Hepatocyte (in vitro differentiated cells): ENCODE data around the gene CD37. TPM values are rescaled to one million over a fixed set of nuclear protein-coding genes. Genes with fewer than 3 reads are reported as not detected.
"Not testable (repeated sequence)": the region's sequence is repeated elsewhere in the genome, so short reads cannot be mapped to it uniquely, and the experiment has no call there.

ENCODE experiments used
- DNase-seq: peaks from one replicate; pipeline ENCODE4 v3.0.0-alpha.2; 2016; ENCODE audit warnings: low spot score
- H2AFZ ChIP-seq: fragments of 200-600 bp; sonication (generic); 2 replicates; pipeline ENCODE4 v1.6.0; 2016; ENCODE audit warnings: antibody characterized with exemption, mild to moderate bottlenecking
- H3K27ac ChIP-seq: fragments of 200-600 bp; sonication (generic); 2 replicates; pipeline ENCODE4 v1.5.1; 2016; ENCODE audit warnings: mild to moderate bottlenecking
- H3K27me3 ChIP-seq: fragments of 200-600 bp; sonication (generic); 2 replicates; pipeline ENCODE4 v1.6.1; 2016
- H3K36me3 ChIP-seq: fragments of 200-600 bp; sonication (generic); replicated peaks from 2 replicates; pipeline ENCODE4 v1.5.1; 2016; ENCODE audit warnings: low read depth; ENCODE audit not compliant: insufficient read depth
- H3K4me1 ChIP-seq: fragments of 200-600 bp; sonication (generic); 2 replicates; pipeline ENCODE4 v1.5.1; 2016; ENCODE audit warnings: mild to moderate bottlenecking, moderate library complexity; ENCODE audit not compliant: insufficient read depth
- H3K4me2 ChIP-seq: fragments of 200-600 bp; sonication (generic); 2 replicates; pipeline ENCODE4 v1.6.0; 2016
- H3K4me3 ChIP-seq: fragments of 200-600 bp; sonication (generic); 2 replicates; pipeline ENCODE4 v1.5.1; 2016; ENCODE audit warnings: mild to moderate bottlenecking
- H3K79me2 ChIP-seq: fragments of 200-600 bp; sonication (generic); 2 replicates; pipeline ENCODE4 v1.6.0; 2017; ENCODE audit warnings: mild to moderate bottlenecking
- H3K9me2 ChIP-seq: fragments of 200-600 bp; sonication (generic); replicated peaks from 2 replicates; pipeline ENCODE4 v1.6.0; 2017; ENCODE audit warnings: mild to moderate bottlenecking; ENCODE audit not compliant: insufficient read depth
- H3K9me3 ChIP-seq: fragments of 200-600 bp; sonication (generic); 2 replicates; pipeline ENCODE4 v1.5.1; 2016; ENCODE audit warnings: low read depth, mild to moderate bottlenecking
- H4K20me1 ChIP-seq: fragments of 200-600 bp; sonication (generic); 2 replicates; pipeline ENCODE4 v1.6.0; 2016; ENCODE audit warnings: mild to moderate bottlenecking; ENCODE audit not compliant: insufficient read depth, poor library complexity, severe bottlenecking
- EZH2 ChIP-seq: fragments of 200-600 bp; sonication (generic); IDR thresholded peaks from 2 replicates; pipeline ENCODE4 v1.6.1; 2016; ENCODE audit warnings: antibody characterized with exemption, mild to moderate bottlenecking, borderline replicate concordance
- EZH2phosphoT487 ChIP-seq: fragments of 200-600 bp; sonication (generic); IDR thresholded peaks from one replicate; pipeline ENCODE4 v1.6.1; 2018; ENCODE audit warnings: antibody characterized with exemption, mild to moderate bottlenecking, low read depth, moderate library complexity; ENCODE audit not compliant: unreplicated experiment, severe bottlenecking
- WGBS: methylation state at CpG from one replicate; pipeline ENCODE4 v1.1.6; 2016; ENCODE audit warnings: low lambda C conversion rate; ENCODE audit errors: missing lambda C conversion rate; 5-methylcytosine and 5-hydroxymethylcytosine counted together
- polyA plus RNA-seq: library from polyadenylated mRNA; unstranded; fragments of >200 nt; fragmentation: Nextera tagmentation; extraction: Ambion mirVana; gene quantifications from 2 replicates; pipeline ENCODE4 v1.2.1, GENCODE V29; 2016
- total RNA-seq: library from RNA; depleted of rRNA; stranded (reverse); fragments of >200 nt; gene quantifications from 2 replicates; pipeline ENCODE4 v1.2.3, GENCODE V29; 2014
- TF ChIP-seq, protein P1 (sequence below): fragments of 200-600 bp; sonication (generic); IDR thresholded peaks from 2 replicates; pipeline ENCODE4 v1.5.1; 2016; ENCODE audit warnings: antibody characterized with exemption, mild to moderate bottlenecking; ENCODE audit not compliant: poor library complexity

The CD37 gene
- total and polyA plus RNA-seq, 2 experiments from 2014 or later = 0.27 to 12.4 TPM

DNA sequence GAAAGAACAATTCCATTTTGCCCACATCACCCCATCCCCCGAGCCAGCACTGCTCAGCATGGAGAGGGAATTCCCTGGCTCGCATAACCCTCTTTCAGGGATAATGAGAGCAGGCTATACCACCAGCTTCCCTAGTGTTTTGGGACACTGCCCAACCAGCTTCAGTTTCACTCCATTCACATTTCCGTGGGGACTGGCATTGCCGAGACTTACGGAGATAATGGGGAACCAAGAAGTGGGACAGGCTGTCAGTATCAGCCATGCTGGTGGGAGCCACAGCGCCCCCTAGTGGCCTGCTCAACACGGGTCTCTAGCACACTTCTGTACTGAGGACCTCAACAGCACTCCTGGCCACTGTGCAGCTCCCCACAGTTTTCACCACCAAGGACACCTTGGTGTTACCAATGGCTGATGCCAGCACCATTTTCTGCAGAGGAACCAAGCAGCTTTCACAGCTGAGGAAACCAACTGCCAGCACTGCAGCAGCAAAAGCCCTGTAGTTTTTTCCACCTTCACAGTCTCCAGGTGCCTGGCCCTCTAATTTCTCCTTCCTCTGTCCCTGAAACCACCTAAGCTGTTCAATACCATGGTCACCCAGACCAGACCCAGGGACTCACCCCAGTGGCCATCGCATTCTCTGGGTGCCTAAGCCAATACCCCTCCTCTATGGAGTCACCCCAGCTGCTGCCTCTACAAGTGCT lies 33.9 kb upstream of the CD37 start:
- DNase-seq = peak; percentile 71
- no peak for TF ChIP-seq EZH2
- TF ChIP-seq, protein P1, sequence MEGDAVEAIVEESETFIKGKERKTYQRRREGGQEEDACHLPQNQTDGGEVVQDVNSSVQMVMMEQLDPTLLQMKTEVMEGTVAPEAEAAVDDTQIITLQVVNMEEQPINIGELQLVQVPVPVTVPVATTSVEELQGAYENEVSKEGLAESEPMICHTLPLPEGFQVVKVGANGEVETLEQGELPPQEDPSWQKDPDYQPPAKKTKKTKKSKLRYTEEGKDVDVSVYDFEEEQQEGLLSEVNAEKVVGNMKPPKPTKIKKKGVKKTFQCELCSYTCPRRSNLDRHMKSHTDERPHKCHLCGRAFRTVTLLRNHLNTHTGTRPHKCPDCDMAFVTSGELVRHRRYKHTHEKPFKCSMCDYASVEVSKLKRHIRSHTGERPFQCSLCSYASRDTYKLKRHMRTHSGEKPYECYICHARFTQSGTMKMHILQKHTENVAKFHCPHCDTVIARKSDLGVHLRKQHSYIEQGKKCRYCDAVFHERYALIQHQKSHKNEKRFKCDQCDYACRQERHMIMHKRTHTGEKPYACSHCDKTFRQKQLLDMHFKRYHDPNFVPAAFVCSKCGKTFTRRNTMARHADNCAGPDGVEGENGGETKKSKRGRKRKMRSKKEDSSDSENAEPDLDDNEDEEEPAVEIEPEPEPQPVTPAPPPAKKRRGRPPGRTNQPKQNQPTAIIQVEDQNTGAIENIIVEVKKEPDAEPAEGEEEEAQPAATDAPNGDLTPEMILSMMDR = peak; percentile 59
- 42% methylated on average over 8 of the region's 8 CpGs for WGBS
- H3K4me2 ChIP-seq = no peak overlapping the region
- no peaks in the 10 kb centered on the region for H3K36me3 ChIP-seq
- H2AFZ ChIP-seq = no peak overlapping the region
- H3K9me3 ChIP-seq = no peaks in the 10 kb centered on the region
- no peaks in the 10 kb centered on the region for H3K79me2 ChIP-seq
- no peak overlapping the region for H3K4me3 ChIP-seq
- no peak overlapping the region for H3K27ac ChIP-seq
- no peaks in the 10 kb centered on the region for H3K9me2 ChIP-seq
- H3K4me1 ChIP-seq = no peaks in the 10 kb centered on the region
- H4K20me1 ChIP-seq = no peaks in the 10 kb centered on the region
- no peaks in the 10 kb centered on the region for H3K27me3 ChIP-seq

DNA sequence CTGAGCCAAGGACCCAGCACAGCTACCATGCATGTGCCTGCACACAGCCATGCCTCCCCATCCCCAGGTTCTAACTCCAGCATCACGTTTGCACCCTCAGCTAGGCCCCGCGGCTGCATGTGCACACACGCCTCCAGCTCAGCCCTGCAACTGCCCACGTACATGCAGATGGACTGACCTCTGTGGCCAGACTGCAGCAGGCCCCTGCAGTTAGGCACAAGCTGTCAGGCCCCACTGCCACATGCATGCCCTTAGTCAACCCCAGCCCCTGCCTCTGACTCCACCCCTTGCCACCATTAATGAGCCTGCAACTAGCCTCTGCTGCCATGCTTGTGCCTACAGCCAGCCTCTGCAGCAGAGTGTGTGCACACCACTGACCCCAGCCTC lies 33.3 kb upstream of the CD37 start:
- H3K79me2 ChIP-seq = no peaks in the 10 kb centered on the region
- no peaks in the 10 kb centered on the region for H3K9me2 ChIP-seq
- no peaks in the 10 kb centered on the region for H3K36me3 ChIP-seq
- no peaks in the 10 kb centered on the region for H3K9me3 ChIP-seq
- H3K27ac ChIP-seq = no peak overlapping the region
- TF ChIP-seq EZH2phosphoT487 = no peak
- TF ChIP-seq EZH2 = no peak
- TF ChIP-seq, protein P1 = no peak
- no peak overlapping the region for H3K4me3 ChIP-seq
- WGBS = 88% methylated on average over 5 of the region's 5 CpGs
- no peak overlapping the region for H2AFZ ChIP-seq
- H3K4me2 ChIP-seq = no peak overlapping the region
- H3K27me3 ChIP-seq = no peaks in the 10 kb centered on the region
- H3K4me1 ChIP-seq = no peaks in the 10 kb centered on the region
- DNase-seq = no peak
- H4K20me1 ChIP-seq = no peaks in the 10 kb centered on the region

DNA sequence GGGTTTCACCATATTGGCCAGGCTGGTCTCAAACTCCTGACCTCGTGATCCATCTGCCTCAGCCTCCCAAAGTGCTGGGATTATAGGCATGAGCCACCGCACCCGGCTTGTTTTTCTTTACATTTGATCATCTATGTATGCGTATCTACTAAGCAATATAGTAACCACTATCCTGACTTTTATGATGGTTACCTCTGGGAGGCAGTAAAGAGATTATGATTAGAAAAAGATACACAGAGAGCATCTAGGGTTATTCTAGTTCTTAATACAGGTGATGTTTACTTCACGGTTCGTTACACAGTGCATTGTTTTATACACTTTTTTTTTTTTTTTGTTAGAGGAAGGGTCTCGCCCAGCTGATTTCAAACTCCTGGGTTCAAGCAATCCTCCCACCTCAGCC lies 28.5 kb upstream of the CD37 start:
- H3K36me3 ChIP-seq, H2AFZ ChIP-seq, H3K9me2 ChIP-seq, H3K27me3 ChIP-seq, H3K4me1 ChIP-seq, H3K9me3 ChIP-seq, H3K4me3 ChIP-seq, H3K4me2 ChIP-seq, DNase-seq, H3K79me2 ChIP-seq, H3K27ac ChIP-seq, H4K20me1 ChIP-seq: not testable (repeated sequence)
- WGBS = 73% methylated on average over 7 of the region's 7 CpGs

DNA sequence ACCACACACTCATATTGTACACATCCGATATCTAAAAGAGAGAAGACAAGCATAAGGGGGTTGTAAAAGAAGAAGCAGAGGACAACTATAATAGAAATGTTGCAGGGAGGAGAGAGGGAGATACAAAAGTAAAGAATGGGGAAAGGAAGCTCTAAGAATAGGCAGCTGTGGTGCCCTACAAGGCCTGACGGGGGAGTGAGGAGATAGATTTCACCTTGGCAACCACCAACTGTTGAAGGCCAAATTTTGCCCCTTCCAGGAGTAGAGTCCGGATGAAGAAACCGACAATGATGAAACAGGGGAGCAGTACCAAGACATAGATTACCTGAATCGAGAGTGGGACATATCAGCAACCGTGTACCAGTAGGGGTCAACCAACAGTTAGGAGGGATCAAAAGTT lies 26.1 kb upstream of the CD37 start:
- H3K79me2 ChIP-seq = no peaks in the 10 kb centered on the region
- H3K36me3 ChIP-seq = no peaks in the 10 kb centered on the region
- TF ChIP-seq, protein P1 = no peak
- TF ChIP-seq EZH2 = no peak
- no peak for TF ChIP-seq EZH2phosphoT487
- no peaks in the 10 kb centered on the region for H3K9me2 ChIP-seq
- H3K9me3 ChIP-seq = no peaks in the 10 kb centered on the region
- no peak overlapping the region for H3K4me2 ChIP-seq
- no peak for DNase-seq
- no peak overlapping the region for H3K4me3 ChIP-seq
- H3K27ac ChIP-seq = no peak overlapping the region
- no peaks in the 10 kb centered on the region for H3K27me3 ChIP-seq
- H2AFZ ChIP-seq = no peak overlapping the region
- no peaks in the 10 kb centered on the region for H4K20me1 ChIP-seq
- WGBS = 92% methylated on average over 6 of the region's 6 CpGs
- H3K4me1 ChIP-seq = no peaks in the 10 kb centered on the region
